C4-2B (cell line): Measurements from ENCODE around the gene KPNA1.

Experiments used
- H3K27ac ChIP-seq: fragments of 450-650 bp; 2 replicates; pipeline ENCODE4 v1.5.1; 2017
- ZFX ChIP-seq: fragments of 450-650 bp; IDR thresholded peaks from 2 replicates; pipeline ENCODE4 v1.6.1; 2017
- TF ChIP-seq, protein P1 (sequence below): fragments of 450-650 bp; conservative IDR thresholded peaks from 2 replicates; pipeline ENCODE4 v1.5.1; 2017; ENCODE audit warnings: mild to moderate bottlenecking

KPNA1 gene

DNA sequence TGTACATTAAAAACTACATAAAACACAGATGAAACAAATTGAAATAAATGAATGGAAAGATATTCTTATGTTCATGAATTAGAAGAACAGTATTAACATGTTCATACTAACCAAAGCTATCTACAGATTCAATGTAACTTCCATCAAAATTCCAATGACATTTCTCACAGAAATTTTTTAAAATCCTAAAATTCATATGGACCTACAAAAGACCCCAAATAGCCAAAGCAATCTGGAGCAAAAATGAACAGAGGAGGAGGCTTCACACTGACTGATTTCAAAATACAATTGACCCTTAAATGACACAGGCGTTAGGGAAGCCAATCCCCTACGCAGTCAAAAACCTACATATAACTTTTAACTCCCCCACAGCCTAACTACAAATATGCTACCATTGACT is 39.4 kb downstream of the KPNA1 start:
- no peak for TF ChIP-seq ZFX
- TF ChIP-seq, protein P1, sequence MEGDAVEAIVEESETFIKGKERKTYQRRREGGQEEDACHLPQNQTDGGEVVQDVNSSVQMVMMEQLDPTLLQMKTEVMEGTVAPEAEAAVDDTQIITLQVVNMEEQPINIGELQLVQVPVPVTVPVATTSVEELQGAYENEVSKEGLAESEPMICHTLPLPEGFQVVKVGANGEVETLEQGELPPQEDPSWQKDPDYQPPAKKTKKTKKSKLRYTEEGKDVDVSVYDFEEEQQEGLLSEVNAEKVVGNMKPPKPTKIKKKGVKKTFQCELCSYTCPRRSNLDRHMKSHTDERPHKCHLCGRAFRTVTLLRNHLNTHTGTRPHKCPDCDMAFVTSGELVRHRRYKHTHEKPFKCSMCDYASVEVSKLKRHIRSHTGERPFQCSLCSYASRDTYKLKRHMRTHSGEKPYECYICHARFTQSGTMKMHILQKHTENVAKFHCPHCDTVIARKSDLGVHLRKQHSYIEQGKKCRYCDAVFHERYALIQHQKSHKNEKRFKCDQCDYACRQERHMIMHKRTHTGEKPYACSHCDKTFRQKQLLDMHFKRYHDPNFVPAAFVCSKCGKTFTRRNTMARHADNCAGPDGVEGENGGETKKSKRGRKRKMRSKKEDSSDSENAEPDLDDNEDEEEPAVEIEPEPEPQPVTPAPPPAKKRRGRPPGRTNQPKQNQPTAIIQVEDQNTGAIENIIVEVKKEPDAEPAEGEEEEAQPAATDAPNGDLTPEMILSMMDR = no peak
- no peak overlapping the region for H3K27ac ChIP-seq

DNA sequence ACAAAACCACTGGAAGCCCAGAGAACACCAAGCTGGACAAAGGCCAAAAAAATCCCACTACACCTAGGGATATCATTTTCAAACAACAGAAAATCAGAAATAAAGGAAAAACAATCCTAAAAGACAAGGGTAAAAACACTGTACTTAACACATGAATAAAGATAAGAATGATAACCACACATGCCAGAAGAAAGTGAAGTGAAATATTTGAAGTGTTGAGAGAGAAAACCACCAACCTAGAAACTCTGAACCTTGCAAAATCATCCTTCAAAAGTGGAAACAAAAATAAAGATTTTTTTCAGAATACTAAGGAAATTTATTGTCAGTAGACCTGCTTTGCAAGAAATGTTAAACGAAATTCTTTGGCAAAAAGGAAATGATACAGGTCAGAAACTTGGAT is 45.1 kb downstream of the KPNA1 start:
- no peak overlapping the region for H3K27ac ChIP-seq
- TF ChIP-seq ZFX = no peak
- TF ChIP-seq, protein P1 = no peak

DNA sequence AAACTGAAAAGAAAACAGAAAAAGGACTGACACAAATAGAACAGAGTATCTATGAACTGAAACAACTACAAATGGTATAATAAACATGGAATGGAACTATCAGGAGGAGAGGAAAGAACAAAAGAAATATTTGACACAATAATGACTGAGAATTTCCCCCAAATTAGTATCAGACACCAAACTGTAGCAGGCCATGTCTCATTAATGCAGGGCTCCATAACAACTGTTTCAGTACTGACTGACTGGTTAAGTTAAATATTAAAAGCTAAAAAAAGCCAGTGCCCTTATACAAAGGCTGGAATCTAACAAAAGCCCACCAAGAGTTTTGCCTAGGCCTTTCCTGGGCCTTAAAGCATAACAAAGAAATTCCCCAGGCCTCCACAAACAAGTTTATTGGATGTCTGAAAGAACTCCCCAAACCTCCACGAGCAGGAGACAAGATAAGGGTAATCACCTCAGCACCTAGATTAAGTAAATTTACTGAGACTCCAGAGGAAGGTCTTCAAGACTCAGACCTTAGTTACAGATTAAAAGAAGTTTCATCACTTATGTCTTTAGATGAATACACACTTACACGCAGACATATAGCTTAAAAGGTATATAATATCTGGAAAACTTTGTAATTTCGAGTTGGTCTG is 45.7 kb downstream of the KPNA1 start:
- H3K27ac ChIP-seq = no peak overlapping the region
- TF ChIP-seq ZFX = no peak
- TF ChIP-seq, protein P1 = no peak

DNA sequence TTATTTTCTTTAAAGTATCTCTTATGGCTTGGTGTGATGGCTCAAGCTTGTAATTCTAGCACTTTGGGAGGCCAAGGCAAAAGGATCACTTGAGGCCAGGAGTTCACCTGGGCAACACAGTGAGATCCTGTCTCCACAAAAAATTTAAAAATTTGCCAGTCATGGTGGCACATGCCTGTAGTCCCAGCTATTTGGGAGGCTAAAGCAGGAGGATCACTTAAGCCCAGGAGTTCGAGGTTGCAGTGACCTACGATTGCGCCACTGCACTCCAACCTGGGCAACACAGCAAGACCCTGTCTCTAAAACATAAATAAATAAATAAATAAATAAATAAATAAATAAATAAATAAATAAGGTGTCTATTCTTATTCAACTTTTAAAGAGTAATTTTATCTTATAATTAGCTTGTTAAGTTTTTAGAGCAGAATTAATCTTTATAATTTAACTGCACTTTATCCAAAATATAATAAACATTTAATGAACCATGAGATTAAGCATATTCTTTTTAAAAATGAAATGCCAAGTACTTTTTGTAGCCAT is 48.0 kb downstream of the KPNA1 start:
- TF ChIP-seq, protein P1 = no peak
- TF ChIP-seq ZFX = no peak
- no peak overlapping the region for H3K27ac ChIP-seq

DNA sequence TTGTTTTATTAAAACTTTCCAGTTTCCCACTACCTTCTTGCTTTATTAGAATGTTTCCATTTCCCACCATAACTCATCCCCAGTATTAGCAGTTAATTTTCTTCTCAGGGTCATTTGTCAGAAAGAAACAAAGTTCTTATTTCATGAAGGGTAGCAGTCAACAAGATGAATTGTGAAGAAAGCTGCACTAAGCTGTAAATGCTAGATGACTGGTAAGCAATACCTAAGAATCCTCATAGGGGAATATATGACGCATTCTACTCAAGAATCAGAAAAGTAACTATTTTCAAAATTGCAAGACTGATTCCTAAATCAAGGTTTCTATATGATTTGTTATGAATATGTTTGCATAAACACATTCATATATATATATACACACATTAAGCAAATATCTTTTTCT is 50.1 kb downstream of the KPNA1 start:
- H3K27ac ChIP-seq = no peak overlapping the region
- no peak for TF ChIP-seq ZFX
- TF ChIP-seq, protein P1 = no peak

DNA sequence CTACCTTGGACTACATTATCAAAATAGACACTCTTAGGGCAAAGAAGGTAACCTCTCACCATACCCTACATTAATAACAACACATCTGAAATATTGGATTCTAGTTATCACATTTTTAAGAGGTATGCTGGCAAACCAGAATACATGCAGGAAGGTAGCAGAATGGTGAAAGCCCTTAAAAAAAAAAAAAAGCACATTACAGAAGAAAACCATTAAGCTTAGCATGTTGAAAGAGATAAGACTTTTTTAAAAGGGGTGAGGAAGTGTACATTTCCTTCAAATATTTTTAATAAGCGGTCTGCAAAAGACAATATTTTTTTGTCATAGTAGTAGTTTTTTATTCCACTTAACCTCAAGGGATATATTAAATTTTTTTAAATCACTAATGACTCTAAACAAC is 52.3 kb downstream of the KPNA1 start:
- H3K27ac ChIP-seq = no peak overlapping the region
- no peak for TF ChIP-seq ZFX
- TF ChIP-seq, protein P1 = no peak

DNA sequence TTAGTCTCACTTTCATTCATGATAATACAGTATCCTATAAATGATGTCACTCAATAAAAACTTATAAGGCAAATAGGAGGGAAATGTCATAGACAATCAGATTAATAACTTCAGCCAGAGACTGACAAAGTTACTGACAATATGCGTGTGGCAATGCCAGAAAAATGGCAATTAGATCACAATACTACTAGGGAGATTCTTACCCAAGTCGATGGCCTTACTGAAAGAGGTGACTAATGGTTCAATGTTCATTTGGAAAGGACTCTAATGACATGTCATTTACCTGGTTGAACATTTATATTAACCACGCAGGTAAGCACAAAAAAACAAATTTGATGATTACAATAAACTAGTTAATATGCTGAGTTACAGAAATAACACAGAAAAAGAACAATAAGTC is 52.9 kb downstream of the KPNA1 start:
- H3K27ac ChIP-seq = no peak overlapping the region
- TF ChIP-seq, protein P1 = no peak
- TF ChIP-seq ZFX = no peak
